Neural progenitor cell (in vitro differentiated cells): ENCODE measurements around the gene PORCN. TPM values are rescaled to one million over a fixed set of nuclear protein-coding genes. Genes with fewer than 3 reads are reported as not detected.
A peak's percentile ranks its signal among the peaks of the same experiment; 100 is the strongest.

Experiments
- DNase-seq: peaks from one replicate; pipeline ENCODE4 v3.0.0-alpha.2; 2016; ENCODE audit warnings: low spot score
- H2AFZ ChIP-seq: fragments of 200-600 bp; sonication (generic); replicated peaks from 2 replicates; pipeline ENCODE4 v1.6.1; 2016; ENCODE audit warnings: antibody characterized with exemption
- H3F3A ChIP-seq: fragments of 200-600 bp; sonication (generic); 2 replicates; pipeline ENCODE4 v1.6.1; 2016; ENCODE audit warnings: antibody characterized with exemption, low read depth
- H3K27ac ChIP-seq: fragments of 200-600 bp; sonication (generic); 2 replicates; pipeline ENCODE4 v1.5.1; 2016; ENCODE audit warnings: mild to moderate bottlenecking
- H3K27me3 ChIP-seq: fragments of 200-600 bp; sonication (generic); 2 replicates; pipeline ENCODE4 v1.6.1; 2016; ENCODE audit warnings: mild to moderate bottlenecking, moderate library complexity
- H3K36me3 ChIP-seq: fragments of 200-600 bp; sonication (generic); 2 replicates; pipeline ENCODE4 v1.5.1; 2016
- H3K4me1 ChIP-seq: fragments of 200-600 bp; sonication (generic); 2 replicates; pipeline ENCODE4 v1.6.1; 2016; ENCODE audit warnings: mixed run types
- H3K4me2 ChIP-seq: fragments of 200-600 bp; sonication (generic); 2 replicates; pipeline ENCODE4 v1.6.1; 2016
- H3K4me3 ChIP-seq: fragments of 200-600 bp; sonication (generic); 2 replicates; pipeline ENCODE4 v1.5.1; 2016
- H3K79me2 ChIP-seq: fragments of 200-600 bp; sonication (generic); 2 replicates; pipeline ENCODE4 v1.6.1; 2016; ENCODE audit warnings: low read depth
- H3K9ac ChIP-seq: fragments of 200-600 bp; sonication (generic); 2 replicates; pipeline ENCODE4 v1.6.1; 2016
- H3K9me3 ChIP-seq: fragments of 200-600 bp; sonication (generic); 2 replicates; pipeline ENCODE4 v1.5.1; 2016; ENCODE audit warnings: low read depth
- H4K20me1 ChIP-seq: fragments of 200-600 bp; sonication (generic); 2 replicates; pipeline ENCODE4 v1.6.1; 2016; ENCODE audit warnings: low read depth
- H3K27ac Mint-ChIP-seq: 3 replicates; pipeline ENCODE4 v1.8.0; 2021; ENCODE audit warnings: mixed read lengths
- H3K27me3 Mint-ChIP-seq: 2 replicates; pipeline ENCODE4 v1.8.0; 2022; ENCODE audit warnings: low read depth, mild to moderate bottlenecking, inconsistent platforms, moderate library complexity, mixed read lengths; ENCODE audit not compliant: insufficient read depth
- H3K36me3 Mint-ChIP-seq: 3 replicates; pipeline ENCODE4 v1.8.0; 2021; ENCODE audit warnings: mixed read lengths
- H3K4me1 Mint-ChIP-seq: 3 replicates; pipeline ENCODE4 v1.8.0; 2021; ENCODE audit warnings: mixed read lengths
- H3K4me3 Mint-ChIP-seq: 3 replicates; pipeline ENCODE4 v1.8.0; 2021; ENCODE audit warnings: mild to moderate bottlenecking, moderate library complexity, mixed read lengths
- H3K9me3 Mint-ChIP-seq: 3 replicates; pipeline ENCODE4 v1.8.0; 2020; ENCODE audit warnings: mixed read lengths
- CTCF ChIP-seq: fragments of 200-600 bp; sonication (generic); IDR thresholded peaks from 2 replicates; pipeline ENCODE4 v1.5.1; 2017; ENCODE audit warnings: antibody characterized with exemption, mild to moderate bottlenecking
- EZH2 ChIP-seq: fragments of 200-600 bp; sonication (generic); IDR thresholded peaks from 2 replicates; pipeline ENCODE4 v1.6.1; 2017; ENCODE audit warnings: antibody characterized with exemption, mild to moderate bottlenecking, moderate library complexity
- EZH2phosphoT487 ChIP-seq: fragments of 200-600 bp; sonication (generic); IDR thresholded peaks from 2 replicates; pipeline ENCODE4 v1.6.1; 2017; ENCODE audit warnings: antibody characterized with exemption
- total RNA-seq: library from RNA; depleted of rRNA; stranded (reverse); fragments of >200 nt; gene quantifications from 2 replicates; pipeline ENCODE4 v1.2.3, GENCODE V29; 2015; ENCODE audit warnings: low replicate concordance

The PORCN gene
- total RNA-seq, 1 donor from 2014 or later = 10.8 TPM

- H3K4me3 Mint-ChIP-seq = peak overlapping the region; percentile 92
- Histone ChIP-seq H3K27me3 (no peaks in the 10 kb centered on the region), H3K4me2 (peak overlapping the region; percentile 81), H4K20me1 (no peaks in the 10 kb centered on the region), H3K36me3 (no peaks in the 10 kb centered on the region), H3K9me3 (no peaks in the 10 kb centered on the region), H3K4me3 (peak overlapping the region; percentile 73), H3F3A (no peaks in the 10 kb centered on the region), H3K79me2 (no peaks in the 10 kb centered on the region), H3K9ac (no peak overlapping the region), H2AFZ (peak overlapping the region; percentile 87), H3K27ac (no peak overlapping the region), H3K4me1 (peaks cover 3% of the 10 kb centered on the region)
- DNase-seq = no peak
- peaks cover 11% of the 10 kb centered on the region for H3K27me3 Mint-ChIP-seq
- no peak overlapping the region for H3K27ac Mint-ChIP-seq
- peaks cover 19% of the 10 kb centered on the region for H3K4me1 Mint-ChIP-seq
- H3K9me3 Mint-ChIP-seq = peaks cover 18% of the 10 kb centered on the region
- TF ChIP-seq EZH2phosphoT487 (no peak), EZH2 (no peak), CTCF (no peak)
- peaks cover 5% of the 10 kb centered on the region for H3K36me3 Mint-ChIP-seq
These were observed 827 bp downstream of the PORCN start for GRCh38 chrX:48509619-48510018.

GRCh38 chrX:48511560-48511959 lies 2.8 kb downstream of the PORCN start:
- Histone ChIP-seq H3K4me1 (peaks cover 3% of the 10 kb centered on the region), H3K27me3 (no peaks in the 10 kb centered on the region), H2AFZ (no peak overlapping the region), H3K4me2 (no peak overlapping the region), H3K9me3 (no peaks in the 10 kb centered on the region), H3K9ac (no peak overlapping the region), H3K79me2 (no peaks in the 10 kb centered on the region), H3K36me3 (no peaks in the 10 kb centered on the region), H3K27ac (no peak overlapping the region), H4K20me1 (no peaks in the 10 kb centered on the region), H3F3A (no peaks in the 10 kb centered on the region), H3K4me3 (no peak overlapping the region)
- peak; percentile 7 for DNase-seq
- H3K36me3 Mint-ChIP-seq = peaks cover 7% of the 10 kb centered on the region
- no peak overlapping the region for H3K27ac Mint-ChIP-seq
- peaks cover 16% of the 10 kb centered on the region for H3K4me1 Mint-ChIP-seq
- H3K4me3 Mint-ChIP-seq = no peak overlapping the region
- TF ChIP-seq CTCF = peak; percentile 30
- TF ChIP-seq EZH2phosphoT487 = no peak
- no peak for TF ChIP-seq EZH2
- H3K27me3 Mint-ChIP-seq = peaks cover 11% of the 10 kb centered on the region
- H3K9me3 Mint-ChIP-seq = peaks cover 26% of the 10 kb centered on the region

GRCh38 chrX:48512371-48512935 lies 3.7 kb downstream of the PORCN start:
- Histone ChIP-seq H3K4me3 (no peak overlapping the region), H3K9me3 (no peaks in the 10 kb centered on the region), H4K20me1 (no peaks in the 10 kb centered on the region), H3K27me3 (no peaks in the 10 kb centered on the region), H3K9ac (no peak overlapping the region), H3K79me2 (no peaks in the 10 kb centered on the region), H3K4me2 (no peak overlapping the region), H3K36me3 (no peaks in the 10 kb centered on the region), H3K4me1 (peaks cover under 1% of the 10 kb centered on the region), H2AFZ (no peak overlapping the region), H3K27ac (no peak overlapping the region), H3F3A (no peaks in the 10 kb centered on the region)
- Mint-ChIP-seq H3K27me3 (peaks cover 9% of the 10 kb centered on the region), H3K36me3 (peaks cover 9% of the 10 kb centered on the region), H3K4me3 (no peak overlapping the region), H3K27ac (no peak overlapping the region), H3K4me1 (peaks cover 11% of the 10 kb centered on the region), H3K9me3 (peaks cover 26% of the 10 kb centered on the region)
- TF ChIP-seq EZH2 (no peak), CTCF (no peak), EZH2phosphoT487 (no peak)
- DNase-seq = no peak
